IPS-NIHi7 (cell line): ENCODE data around the gene ZNG1A.
"Not testable (repeated sequence)": the region's sequence is repeated elsewhere in the genome, so short reads cannot be mapped to it uniquely, and the experiment has no call there.

Experiments
- DNase-seq: peaks from one replicate; pipeline ENCODE4 v3.0.0; 2012; ENCODE audit warnings: mixed read lengths; ENCODE audit errors: extremely low spot score

Gene ZNG1A

GRCh38 chr9:178140-178825, 573 bp downstream of the ZNG1A start:
- not testable (repeated sequence) for DNase-seq

DNA sequence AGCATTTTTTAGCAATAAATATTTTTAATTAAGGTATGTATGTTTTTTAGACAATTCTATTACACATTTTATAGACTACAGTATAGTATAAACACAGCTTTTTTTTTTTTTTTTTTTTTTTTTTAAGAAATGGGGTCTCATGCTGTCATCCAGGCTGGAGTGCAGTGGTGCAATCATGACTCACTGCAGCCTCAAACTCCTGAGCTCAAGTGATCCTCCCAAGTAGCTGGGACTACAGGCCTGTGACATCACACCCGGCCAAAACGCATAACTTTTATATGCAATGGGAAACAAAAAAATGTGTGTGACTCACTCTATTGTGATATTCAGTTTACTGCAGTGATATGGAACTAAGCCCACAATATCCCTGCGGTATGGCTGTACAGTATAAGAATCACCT, 9.1 kb downstream of the ZNG1A start:
- DNase-seq = not testable (repeated sequence)

- not testable (repeated sequence) for DNase-seq
Measured at GRCh38 chr9:159871-160270, 19.0 kb downstream of the ZNG1A start.

GRCh38 chr9:151173-151572, 27.7 kb downstream of the ZNG1A start:
- not testable (repeated sequence) for DNase-seq

DNA sequence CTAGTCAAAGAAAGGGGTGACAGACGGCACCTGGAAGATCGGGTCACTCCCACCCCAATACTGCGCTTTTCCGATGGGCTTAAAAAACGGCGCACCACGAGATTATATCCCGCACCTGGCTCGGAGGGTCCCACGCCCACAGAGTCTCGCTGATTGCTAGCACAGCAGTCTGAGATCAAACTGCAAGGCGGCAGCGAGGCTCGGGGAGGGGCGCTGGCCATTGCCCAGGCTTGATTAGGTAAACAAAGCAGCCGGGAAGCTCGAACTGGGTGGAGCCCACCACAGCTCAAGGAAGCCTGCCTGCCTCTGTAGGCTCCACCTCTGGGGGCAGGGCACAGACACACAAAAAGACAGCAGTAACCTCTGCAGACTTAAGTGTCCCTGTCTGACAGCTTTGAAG, 39.0 kb downstream of the ZNG1A start:
- not testable (repeated sequence) for DNase-seq

DNA sequence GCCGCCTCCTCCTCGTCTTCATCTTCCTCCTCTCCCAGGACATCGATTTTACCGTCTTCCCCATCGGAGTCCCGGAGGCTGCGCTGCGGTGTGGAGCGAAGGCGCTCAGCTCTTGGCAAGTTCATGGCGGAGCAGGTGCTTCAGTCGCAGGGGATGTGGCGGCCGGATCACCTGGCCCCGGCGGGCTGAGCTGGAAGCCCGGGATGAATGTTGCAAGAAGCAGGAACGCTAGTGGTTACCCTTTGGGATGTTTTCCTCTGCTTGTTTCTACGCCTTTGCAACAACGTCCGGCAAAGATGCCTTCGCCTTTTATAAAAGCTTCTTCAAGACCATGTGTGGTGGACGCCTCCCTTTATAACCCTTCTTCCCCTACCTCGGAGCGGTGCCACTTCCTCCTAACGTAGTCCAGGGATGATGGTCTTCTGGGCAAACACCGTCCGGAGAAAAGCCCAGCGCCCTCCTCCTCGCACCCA, 60.8 kb downstream of the ZNG1A start, which contains the start of gene FOXD4:
FOXD4 (minus strand) TSS at position 423 of the 473 bp plus-strand sequence; CDS start at position 125, 298 bp downstream.
- not testable (repeated sequence) for DNase-seq

DNA sequence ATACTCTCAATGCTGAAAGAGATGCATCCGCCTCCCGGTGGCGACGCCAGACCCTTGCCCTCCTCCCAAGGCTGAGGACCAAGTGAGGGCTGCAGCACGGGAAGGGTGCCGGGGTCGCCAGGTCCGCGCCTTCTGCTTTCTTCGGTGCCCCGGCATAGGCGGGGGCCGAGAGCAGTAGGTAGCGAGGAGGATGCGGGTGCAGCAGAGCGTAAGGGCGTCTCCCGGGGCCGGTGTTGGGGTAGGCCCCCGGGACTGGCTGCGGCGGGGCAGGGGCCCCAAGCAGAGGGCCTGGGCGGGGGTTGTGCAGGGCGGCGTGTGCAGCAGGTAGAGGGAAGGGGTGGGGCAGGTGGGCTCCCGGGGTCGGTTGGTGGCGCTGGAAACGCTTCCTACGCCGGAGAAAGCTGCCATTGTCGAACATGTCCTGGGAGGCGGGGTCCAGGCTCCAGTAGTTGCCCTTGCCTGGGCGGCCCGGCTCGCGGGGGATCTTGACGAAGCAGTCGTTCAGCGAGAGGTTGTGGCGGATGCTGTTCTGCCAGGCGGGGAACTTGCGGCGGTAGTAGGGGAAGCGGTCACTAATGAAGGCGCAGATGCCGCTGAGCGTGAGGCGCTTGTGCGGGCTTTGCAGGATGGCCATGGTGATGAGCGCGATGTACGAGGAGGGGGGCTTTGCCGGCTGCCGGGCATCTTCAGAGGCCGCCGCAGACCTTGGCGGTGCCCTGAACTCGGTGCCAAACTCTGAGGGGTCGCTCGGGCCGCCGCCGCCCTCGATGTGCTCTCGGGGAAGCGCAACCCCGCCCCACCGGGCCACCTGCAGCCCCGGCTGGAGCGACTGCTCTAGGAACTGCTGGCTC, 61.5 kb downstream of the ZNG1A start:
- not testable (repeated sequence) for DNase-seq

- DNase-seq = not testable (repeated sequence)
Measured at GRCh38 chr9:116239-117077, 62.4 kb downstream of the ZNG1A start.

DNA sequence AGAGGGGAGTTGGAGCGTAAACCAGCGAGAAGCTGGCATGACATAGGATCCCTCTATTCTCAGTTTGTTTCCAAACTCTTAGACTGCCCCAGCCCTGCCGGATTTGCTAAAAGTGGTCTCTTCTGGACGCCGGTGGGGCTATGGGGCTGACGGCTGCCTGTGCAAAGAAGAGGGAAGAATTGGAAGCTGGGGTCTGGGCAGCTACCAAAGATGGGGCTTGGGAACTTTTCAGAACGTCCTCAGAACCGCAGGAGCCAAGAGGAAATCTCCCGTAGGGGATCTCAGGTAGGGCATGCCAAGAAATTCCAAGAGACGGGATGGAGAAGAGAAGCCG, 63.8 kb downstream of the ZNG1A start:
- not testable (repeated sequence) for DNase-seq

DNA sequence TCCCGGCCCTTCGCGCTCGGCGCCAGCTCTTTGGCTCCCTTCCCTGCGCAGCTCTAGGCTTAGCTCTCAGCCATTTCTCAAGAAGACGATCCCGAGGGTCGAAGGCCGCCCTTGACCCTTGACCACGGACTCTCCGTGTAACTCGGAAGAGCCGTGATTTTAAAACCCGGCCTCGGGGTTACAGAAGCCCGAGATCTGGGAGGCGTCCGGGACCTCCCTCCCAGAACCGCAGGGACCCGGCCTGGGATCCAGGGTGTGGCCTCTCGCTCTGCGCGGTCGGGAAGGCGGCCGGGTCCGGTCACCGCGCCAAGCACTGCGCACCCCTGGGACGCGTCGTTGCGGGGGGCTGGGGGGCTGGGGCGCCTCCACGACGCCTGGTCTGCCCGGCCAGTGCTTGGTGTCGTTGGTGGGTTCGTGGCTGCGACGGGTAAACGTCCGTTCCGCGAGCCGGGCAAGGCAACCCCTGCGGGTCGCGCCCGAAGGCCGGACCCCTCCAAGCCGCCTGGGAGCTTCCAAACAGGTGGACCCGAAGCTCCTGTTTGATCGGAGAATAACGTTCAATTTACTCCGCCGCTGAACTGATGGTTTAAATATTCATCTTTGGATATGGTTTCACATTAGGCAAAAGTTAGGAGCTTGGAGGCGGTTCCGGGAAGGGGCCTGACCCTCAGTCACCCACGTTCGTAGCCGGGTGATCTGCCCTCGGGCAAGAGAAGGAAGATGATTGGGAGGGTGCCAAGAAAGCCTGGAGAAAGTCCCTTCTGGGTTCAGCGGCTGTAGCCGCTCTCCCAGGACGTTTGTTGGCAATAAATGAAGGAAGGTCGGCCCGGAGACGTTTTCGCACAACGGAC, 64.4 kb downstream of the ZNG1A start:
- peak; percentile 29 for DNase-seq

DNA sequence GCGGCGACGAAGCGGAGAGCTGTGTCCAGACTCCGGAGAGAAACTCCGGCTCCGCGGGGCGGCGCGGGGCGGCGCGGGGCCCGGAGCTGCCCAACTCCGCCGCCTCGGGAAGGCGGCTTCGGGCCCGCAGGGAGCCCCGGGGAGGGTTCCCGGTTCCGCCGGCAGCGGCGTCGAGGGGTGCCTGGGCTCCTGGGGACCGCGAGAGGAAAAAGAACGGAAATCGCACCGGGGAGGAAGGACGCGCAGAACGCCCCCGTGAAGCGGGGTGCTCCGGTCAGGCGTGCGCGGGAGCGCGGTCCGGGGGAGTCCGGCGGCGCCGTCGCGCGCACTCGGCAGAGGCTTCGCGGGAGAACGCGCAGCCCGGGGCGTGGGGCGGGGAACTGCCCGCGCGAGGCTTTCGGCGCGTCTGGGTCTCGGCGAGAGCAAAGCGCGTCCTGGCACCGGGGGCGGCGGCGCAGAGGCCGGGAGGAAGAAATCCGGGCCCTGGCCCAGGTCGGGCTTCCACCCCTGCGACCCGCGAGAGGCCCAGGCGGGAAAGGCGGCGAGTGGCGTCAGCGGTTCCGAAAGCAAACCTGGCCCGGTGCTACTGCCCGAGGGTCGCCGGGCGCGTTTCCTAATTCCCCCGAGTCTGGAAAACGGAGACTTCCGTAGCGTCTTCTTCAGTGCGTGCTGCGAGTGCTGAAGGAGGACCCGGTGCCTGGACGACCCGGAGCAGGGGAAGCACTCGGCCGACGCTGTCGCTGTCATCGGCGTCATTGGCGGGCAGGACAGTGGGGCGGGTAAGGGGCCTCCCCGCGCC, 65.2 kb downstream of the ZNG1A start:
- DNase-seq = peak; percentile 4

DNA sequence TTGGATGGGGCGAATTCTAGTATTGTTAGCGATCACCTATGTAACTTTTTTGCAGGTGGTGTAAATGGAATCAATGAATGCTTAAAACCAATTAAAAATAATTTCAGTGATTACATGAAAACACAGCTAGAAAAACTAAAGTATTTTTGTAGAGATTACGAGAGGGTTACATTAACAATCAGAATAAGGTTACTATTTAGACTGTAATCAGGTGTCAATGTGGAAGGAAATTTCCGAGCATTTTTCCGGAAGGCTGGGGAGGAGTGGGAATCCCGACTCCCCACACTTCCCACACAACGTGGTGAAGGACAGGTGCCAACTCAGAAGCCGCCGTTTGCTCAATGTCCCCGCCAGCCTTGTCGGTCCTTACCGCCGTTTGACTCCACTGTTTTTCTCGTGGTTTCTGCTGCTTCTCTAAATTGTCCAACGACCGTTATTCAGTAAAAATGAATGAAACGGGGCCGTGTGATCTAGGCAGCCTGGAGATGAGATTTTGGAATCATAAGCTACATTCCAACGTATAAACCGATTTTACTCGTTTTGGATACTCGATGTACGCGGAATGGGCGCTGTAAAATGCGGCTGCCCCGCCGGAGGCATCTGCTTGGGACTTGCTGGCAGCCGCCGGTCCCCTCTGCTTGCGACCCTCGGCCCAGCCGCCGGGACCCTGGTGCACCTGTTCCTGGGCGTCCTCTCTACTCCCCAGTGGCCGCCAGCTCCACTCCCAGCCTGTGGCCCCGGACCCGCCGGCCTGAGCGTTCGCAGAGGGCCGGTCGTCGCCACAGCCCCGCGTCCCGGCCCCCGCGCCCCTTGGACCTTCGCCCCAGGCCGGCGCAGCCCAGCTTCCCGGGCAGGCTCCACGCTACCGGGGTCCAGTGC, 66.0 kb downstream of the ZNG1A start:
- DNase-seq = not testable (repeated sequence)

- DNase-seq = not testable (repeated sequence)
Measured at GRCh38 chr9:110672-111071, 68.2 kb downstream of the ZNG1A start.

- DNase-seq = not testable (repeated sequence)
Measured at GRCh38 chr9:109540-109939, 69.3 kb downstream of the ZNG1A start.

DNA sequence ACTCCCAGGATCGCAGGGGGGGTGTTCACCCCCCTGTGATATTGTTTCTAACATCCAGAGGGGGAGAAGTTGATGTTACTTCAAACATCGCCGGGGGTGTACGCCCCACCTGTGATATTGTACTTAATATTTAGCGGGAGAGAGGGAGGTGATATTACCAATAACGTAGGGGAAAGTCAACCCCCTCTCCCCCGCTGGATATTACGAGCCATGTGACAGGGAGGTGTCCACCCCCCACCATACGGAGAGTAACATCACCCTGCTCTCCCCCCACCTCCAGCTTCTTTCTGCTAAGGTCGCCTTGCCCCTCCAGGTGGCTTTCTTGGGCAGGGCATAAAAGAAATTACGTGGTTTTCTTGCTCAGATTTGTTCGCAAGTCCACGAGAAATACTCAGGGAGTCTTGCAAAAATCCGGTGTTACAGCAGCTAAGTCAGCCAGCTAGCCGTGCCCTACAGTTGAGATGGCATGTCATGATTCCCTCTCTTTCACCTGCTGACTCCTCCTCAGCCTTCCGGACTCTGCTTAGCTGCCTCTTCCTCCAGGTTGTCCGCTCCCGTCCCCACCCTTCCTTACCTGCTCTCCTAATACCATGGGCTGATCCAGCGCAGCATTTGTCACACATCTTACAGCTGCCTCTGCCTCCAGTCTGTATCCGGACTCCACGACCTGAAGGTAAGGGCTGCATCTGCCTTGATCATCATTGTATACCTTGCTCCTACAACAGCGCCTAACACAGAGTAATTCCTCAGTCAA, 69.9 kb downstream of the ZNG1A start:
- not testable (repeated sequence) for DNase-seq

- DNase-seq = not testable (repeated sequence)
Measured at GRCh38 chr9:105991-106390, 72.9 kb downstream of the ZNG1A start.

- not testable (repeated sequence) for DNase-seq
Measured at GRCh38 chr9:100430-100829, 78.4 kb downstream of the ZNG1A start.

DNA sequence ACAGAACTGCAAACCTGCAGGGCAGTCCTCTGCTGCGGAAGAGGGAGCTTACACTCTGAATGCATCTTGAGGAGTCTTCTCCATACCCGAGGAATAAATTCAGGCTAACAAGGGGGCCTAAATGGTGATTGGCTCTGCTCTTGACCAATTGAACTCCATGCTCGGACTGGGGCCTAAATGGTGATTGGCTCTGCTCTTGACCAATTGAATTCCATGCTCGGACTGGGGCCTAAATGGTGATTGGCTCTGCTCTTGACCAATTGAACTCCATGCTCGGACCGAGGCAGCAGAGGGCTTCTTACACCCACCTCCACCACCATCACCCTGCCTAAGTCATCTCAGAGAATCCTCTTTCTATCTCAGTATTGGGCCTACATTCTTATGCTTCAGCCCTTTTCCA, 79.0 kb downstream of the ZNG1A start:
- not testable (repeated sequence) for DNase-seq
